Activated naive CD8-positive, alpha-beta T cell (primary cell): ENCODE results near the gene C22orf31.

Experiments
- H3K27ac Mint-ChIP-seq: one replicate; pipeline ENCODE4 v1.8.0; 2021; ENCODE audit warnings: mixed read lengths
- H3K27me3 Mint-ChIP-seq: one replicate; pipeline ENCODE4 v1.8.0; 2021; ENCODE audit warnings: mixed read lengths
- H3K36me3 Mint-ChIP-seq: one replicate; pipeline ENCODE4 v1.8.0; 2021; ENCODE audit warnings: mixed read lengths
- H3K4me1 Mint-ChIP-seq: one replicate; pipeline ENCODE4 v1.8.0; 2021; ENCODE audit warnings: low read depth, mixed read lengths
- H3K4me3 Mint-ChIP-seq: one replicate; pipeline ENCODE4 v1.8.0; 2021; ENCODE audit warnings: mild to moderate bottlenecking, mixed read lengths
- H3K9me3 Mint-ChIP-seq: one replicate; pipeline ENCODE4 v1.8.0; 2021; ENCODE audit warnings: low read depth, mixed read lengths

Gene C22orf31

GRCh38 chr22:29061773-29062172, at the start of gene C22orf31:
Gene C22orf31 (minus strand): TSS chr22:29061831. CDS start chr22:29061792, 39 bp downstream.
- Mint-ChIP-seq H3K4me3 (no peak within 1 kb of the TSS), H3K27me3 (peaks cover 13% of the 10 kb centered on the region), H3K27ac (no peak within 1 kb of the TSS), H3K36me3 (peaks cover 2% of the 10 kb centered on the region), H3K9me3 (no peaks in the 10 kb centered on the region), H3K4me1 (peaks cover 14% of the 10 kb centered on the region)

GRCh38 chr22:29110946-29111345, 49.3 kb upstream of the C22orf31 start:
- Mint-ChIP-seq H3K4me1 (no peaks in the 10 kb centered on the region), H3K27me3 (peaks cover 15% of the 10 kb centered on the region), H3K4me3 (no peak overlapping the region), H3K9me3 (no peaks in the 10 kb centered on the region), H3K27ac (no peak overlapping the region), H3K36me3 (peaks cover 3% of the 10 kb centered on the region)

- no peaks in the 10 kb centered on the region for H3K4me1 Mint-ChIP-seq
- peaks cover 3% of the 10 kb centered on the region for H3K36me3 Mint-ChIP-seq
- H3K27me3 Mint-ChIP-seq, result peaks cover 13% of the 10 kb centered on the region
- H3K4me3 Mint-ChIP-seq, result no peak overlapping the region
- no peaks in the 10 kb centered on the region for H3K9me3 Mint-ChIP-seq
- no peak overlapping the region for H3K27ac Mint-ChIP-seq
Measured at GRCh38 chr22:29109822-29110221, 48.2 kb upstream of the C22orf31 start.

GRCh38 chr22:29108137-29108536, 46.5 kb upstream of the C22orf31 start:
- Mint-ChIP-seq H3K27me3 (peaks cover 10% of the 10 kb centered on the region), H3K27ac (no peak overlapping the region), H3K36me3 (peaks cover 3% of the 10 kb centered on the region), H3K9me3 (no peaks in the 10 kb centered on the region), H3K4me1 (no peaks in the 10 kb centered on the region), H3K4me3 (no peak overlapping the region)

GRCh38 chr22:29106839-29107238, 45.2 kb upstream of the C22orf31 start:
- H3K4me1 Mint-ChIP-seq, result no peaks in the 10 kb centered on the region
- no peak overlapping the region for H3K4me3 Mint-ChIP-seq
- no peak overlapping the region for H3K27ac Mint-ChIP-seq
- H3K27me3 Mint-ChIP-seq, result peaks cover 10% of the 10 kb centered on the region
- peaks cover 3% of the 10 kb centered on the region for H3K36me3 Mint-ChIP-seq
- no peaks in the 10 kb centered on the region for H3K9me3 Mint-ChIP-seq

GRCh38 chr22:29105468-29105867, 43.8 kb upstream of the C22orf31 start:
- H3K4me3 Mint-ChIP-seq, result no peak overlapping the region
- no peak overlapping the region for H3K27ac Mint-ChIP-seq
- H3K36me3 Mint-ChIP-seq, result peaks cover 3% of the 10 kb centered on the region

GRCh38 chr22:29103121-29103520, 41.5 kb upstream of the C22orf31 start:
- Mint-ChIP-seq H3K27me3 (peaks cover under 1% of the 10 kb centered on the region), H3K4me3 (no peak overlapping the region), H3K4me1 (no peaks in the 10 kb centered on the region), H3K27ac (no peak overlapping the region), H3K36me3 (no peaks in the 10 kb centered on the region), H3K9me3 (no peaks in the 10 kb centered on the region)

More at GRCh38 chr22:29105468-29105867, 43.8 kb upstream of the C22orf31 start:
- peaks cover 6% of the 10 kb centered on the region for H3K27me3 Mint-ChIP-seq
- no peaks in the 10 kb centered on the region for H3K4me1 Mint-ChIP-seq
- H3K9me3 Mint-ChIP-seq, result no peaks in the 10 kb centered on the region

GRCh38 chr22:29102300-29102699, 40.7 kb upstream of the C22orf31 start:
- no peaks in the 10 kb centered on the region for H3K36me3 Mint-ChIP-seq
- H3K9me3 Mint-ChIP-seq, result no peaks in the 10 kb centered on the region
- H3K27ac Mint-ChIP-seq, result no peak overlapping the region
- no peaks in the 10 kb centered on the region for H3K27me3 Mint-ChIP-seq
- H3K4me1 Mint-ChIP-seq, result no peaks in the 10 kb centered on the region
- H3K4me3 Mint-ChIP-seq, result no peak overlapping the region

GRCh38 chr22:29098296-29098695, 36.7 kb upstream of the C22orf31 start:
- Mint-ChIP-seq H3K4me1 (no peaks in the 10 kb centered on the region), H3K27me3 (peaks cover 1% of the 10 kb centered on the region), H3K9me3 (no peaks in the 10 kb centered on the region), H3K36me3 (no peaks in the 10 kb centered on the region), H3K27ac (no peak overlapping the region), H3K4me3 (no peak overlapping the region)

GRCh38 chr22:29096736-29097669, 35.4 kb upstream of the C22orf31 start:
- no peaks in the 10 kb centered on the region for H3K4me1 Mint-ChIP-seq

GRCh38 chr22:29095459-29095858, 33.8 kb upstream of the C22orf31 start:
- H3K9me3 Mint-ChIP-seq, result no peaks in the 10 kb centered on the region
- no peaks in the 10 kb centered on the region for H3K4me1 Mint-ChIP-seq
- no peaks in the 10 kb centered on the region for H3K36me3 Mint-ChIP-seq
- peaks cover 4% of the 10 kb centered on the region for H3K27me3 Mint-ChIP-seq
- no peak overlapping the region for H3K4me3 Mint-ChIP-seq
- H3K27ac Mint-ChIP-seq, result no peak overlapping the region

More at GRCh38 chr22:29096736-29097669, 35.4 kb upstream of the C22orf31 start:
- no peak overlapping the region for H3K4me3 Mint-ChIP-seq
- no peaks in the 10 kb centered on the region for H3K36me3 Mint-ChIP-seq
- H3K27me3 Mint-ChIP-seq, result peaks cover 1% of the 10 kb centered on the region
- no peak overlapping the region for H3K27ac Mint-ChIP-seq
- H3K9me3 Mint-ChIP-seq, result no peaks in the 10 kb centered on the region

GRCh38 chr22:29093501-29094300, 32.1 kb upstream of the C22orf31 start:
- Mint-ChIP-seq H3K9me3 (no peaks in the 10 kb centered on the region), H3K4me1 (no peaks in the 10 kb centered on the region), H3K27me3 (peaks cover 6% of the 10 kb centered on the region), H3K36me3 (no peaks in the 10 kb centered on the region), H3K27ac (no peak overlapping the region), H3K4me3 (no peak overlapping the region)

- peaks cover 7% of the 10 kb centered on the region for H3K27me3 Mint-ChIP-seq
- no peak overlapping the region for H3K4me3 Mint-ChIP-seq
- no peaks in the 10 kb centered on the region for H3K4me1 Mint-ChIP-seq
- H3K36me3 Mint-ChIP-seq, result no peaks in the 10 kb centered on the region
- H3K9me3 Mint-ChIP-seq, result no peaks in the 10 kb centered on the region
- no peak overlapping the region for H3K27ac Mint-ChIP-seq
Measured at GRCh38 chr22:29093030-29093429, 31.4 kb upstream of the C22orf31 start.

- Mint-ChIP-seq H3K4me3 (no peak overlapping the region), H3K27ac (no peak overlapping the region), H3K4me1 (no peaks in the 10 kb centered on the region), H3K9me3 (no peaks in the 10 kb centered on the region), H3K36me3 (no peaks in the 10 kb centered on the region), H3K27me3 (peaks cover 9% of the 10 kb centered on the region)
Measured at GRCh38 chr22:29092243-29092642, 30.6 kb upstream of the C22orf31 start.

GRCh38 chr22:29090039-29090438, 28.4 kb upstream of the C22orf31 start:
- Mint-ChIP-seq H3K27ac (no peak overlapping the region), H3K9me3 (no peaks in the 10 kb centered on the region), H3K4me1 (no peaks in the 10 kb centered on the region), H3K36me3 (no peaks in the 10 kb centered on the region), H3K27me3 (peaks cover 11% of the 10 kb centered on the region), H3K4me3 (no peak overlapping the region)
